ENCODE measurements around the gene AHR.

Gene AHR

GRCh38 chr7:17385612-17386011 is 87.2 kb downstream of the AHR start:
- Histone ChIP-seq H2BK120ac (ENCODE audit: insufficient read depth, low read length, poor library complexity) (no peak overlapping the region), H3K36me3 (ENCODE audit: control insufficient read depth in 1 of 2, insufficient read depth in 2 of 2, low read length in 2 of 2) (no peaks in the 10 kb centered on the region), H3K14ac (ENCODE audit: low read length) (no peak overlapping the region), H4K12ac (ENCODE audit: low read depth, low read length) (no peak overlapping the region), H3K27ac (ENCODE audit: low read depth, low read length) (no peak overlapping the region), H2BK5ac (ENCODE audit: low read depth, low read length, poor library complexity) (no peak overlapping the region), H2AFZ (ENCODE audit: insufficient read depth, low read length, poor library complexity) (no peak overlapping the region), H3K4me3 (ENCODE audit: low read depth, low read length) (no peak overlapping the region), H3K18ac (ENCODE audit: low read length) (no peak overlapping the region), H3K9ac (ENCODE audit: low read length) (no peak overlapping the region), H3K4me2 (ENCODE audit: low read length) (no peak overlapping the region), H4K91ac (ENCODE audit: low read depth, low read length) (no peak overlapping the region), H3K4me1 (ENCODE audit: control insufficient read depth in 1 of 2, insufficient read depth in 2 of 2, low read length in 2 of 2) (no peaks in the 10 kb centered on the region), H3K79me1 (ENCODE audit: low read length) (no peaks in the 10 kb centered on the region), H3K27me3 (ENCODE audit: insufficient read depth, low read length) (no peaks in the 10 kb centered on the region), H3K9me3 (ENCODE audit: insufficient read depth, low read depth, low read length) (no peaks in the 10 kb centered on the region), H3K79me2 (ENCODE audit: control insufficient read depth, insufficient read depth, low read length, poor library complexity) (no peaks in the 10 kb centered on the region), H3K4ac (ENCODE audit: low read depth, low read length) (no peak overlapping the region), H4K8ac (ENCODE audit: low read depth, low read length) (no peak overlapping the region), H2AK5ac (ENCODE audit: low read length) (no peak overlapping the region), H3K23ac (ENCODE audit: low read length) (no peak overlapping the region), H2BK12ac (ENCODE audit: low read length) (no peak overlapping the region)
- DNase-seq, result no peak

GRCh38 chr7:17390392-17390791 is 91.9 kb downstream of the AHR start:
- Histone ChIP-seq H2AK5ac (ENCODE audit: low read length) (no peak overlapping the region), H3K27me3 (ENCODE audit: insufficient read depth, low read length) (no peaks in the 10 kb centered on the region), H3K4ac (ENCODE audit: low read depth, low read length) (no peak overlapping the region), H3K23ac (ENCODE audit: low read length) (no peak overlapping the region), H4K8ac (ENCODE audit: low read depth, low read length) (no peak overlapping the region), H3K14ac (ENCODE audit: low read length) (no peak overlapping the region), H2AFZ (ENCODE audit: insufficient read depth, low read length, poor library complexity) (no peak overlapping the region), H2BK5ac (ENCODE audit: low read depth, low read length, poor library complexity) (no peak overlapping the region), H3K4me3 (ENCODE audit: low read depth, low read length) (no peak overlapping the region), H2BK12ac (ENCODE audit: low read length) (no peak overlapping the region), H3K79me1 (ENCODE audit: low read length) (no peaks in the 10 kb centered on the region), H4K91ac (ENCODE audit: low read depth, low read length) (no peak overlapping the region), H3K27ac (ENCODE audit: low read depth, low read length) (no peak overlapping the region), H3K18ac (ENCODE audit: low read length) (no peak overlapping the region), H2BK120ac (ENCODE audit: insufficient read depth, low read length, poor library complexity) (no peak overlapping the region), H3K79me2 (ENCODE audit: control insufficient read depth, insufficient read depth, low read length, poor library complexity) (no peaks in the 10 kb centered on the region), H3K4me2 (ENCODE audit: low read length) (no peak overlapping the region), H3K36me3 (ENCODE audit: control insufficient read depth in 1 of 2, insufficient read depth in 2 of 2, low read length in 2 of 2) (no peaks in the 10 kb centered on the region), H3K4me1 (ENCODE audit: control insufficient read depth in 1 of 2, insufficient read depth in 2 of 2, low read length in 2 of 2) (no peaks in the 10 kb centered on the region), H4K12ac (ENCODE audit: low read depth, low read length) (no peak overlapping the region), H3K9me3 (ENCODE audit: insufficient read depth, low read depth, low read length) (peaks cover 7% of the 10 kb centered on the region), H3K9ac (ENCODE audit: low read length) (no peak overlapping the region)
- DNase-seq, result no peak
- WGBS (ENCODE audit: extremely low coverage, insufficient coverage, insufficient read length), result no CpG with 5 or more reads among the region's 4 CpGs

DNA sequence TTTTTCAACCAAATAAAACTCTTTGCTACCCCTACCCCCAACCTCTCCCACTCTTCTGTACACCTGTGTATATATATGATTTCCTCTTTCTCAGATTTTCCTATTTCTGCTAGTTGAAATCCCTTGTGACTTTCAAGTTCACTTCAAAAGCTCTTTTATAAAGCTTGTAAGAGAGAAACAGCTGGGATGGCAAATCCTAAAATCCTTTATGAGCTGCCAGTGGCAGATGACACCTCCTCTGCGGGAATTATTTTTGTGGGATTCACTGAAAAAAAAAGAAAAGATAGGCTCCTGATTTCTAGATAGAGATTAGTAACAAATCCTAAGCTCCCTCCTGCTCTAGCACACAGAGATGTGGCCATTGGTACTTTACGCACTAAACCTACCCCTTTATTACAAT is 92.9 kb downstream of the AHR start:
- no peak overlapping the region for H3K23ac ChIP-seq (ENCODE audit: low read length)
- no peak overlapping the region for H3K27ac ChIP-seq (ENCODE audit: low read depth, low read length)
- no peaks in the 10 kb centered on the region for H3K36me3 ChIP-seq (ENCODE audit: control insufficient read depth in 1 of 2, insufficient read depth in 2 of 2, low read length in 2 of 2)
- H4K91ac ChIP-seq (ENCODE audit: low read depth, low read length), result no peak overlapping the region
- H4K8ac ChIP-seq (ENCODE audit: low read depth, low read length), result no peak overlapping the region
- no peak overlapping the region for H3K4me2 ChIP-seq (ENCODE audit: low read length)
- no peak overlapping the region for H3K18ac ChIP-seq (ENCODE audit: low read length)
- no peak overlapping the region for H3K9ac ChIP-seq (ENCODE audit: low read length)
- H3K79me2 ChIP-seq (ENCODE audit: control insufficient read depth, insufficient read depth, low read length, poor library complexity), result no peaks in the 10 kb centered on the region
- no peak overlapping the region for H2AK5ac ChIP-seq (ENCODE audit: low read length)
- no CpG with 5 or more reads among the region's 2 CpGs for WGBS (ENCODE audit: extremely low coverage, insufficient coverage, insufficient read length)
- no peaks in the 10 kb centered on the region for H3K4me1 ChIP-seq (ENCODE audit: control insufficient read depth in 1 of 2, insufficient read depth in 2 of 2, low read length in 2 of 2)
- no peak overlapping the region for H2BK12ac ChIP-seq (ENCODE audit: low read length)
- no peak overlapping the region for H3K4me3 ChIP-seq (ENCODE audit: low read depth, low read length)
- no peak overlapping the region for H2AFZ ChIP-seq (ENCODE audit: insufficient read depth, low read length, poor library complexity)
- H2BK120ac ChIP-seq (ENCODE audit: insufficient read depth, low read length, poor library complexity), result no peak overlapping the region
- no peak overlapping the region for H4K12ac ChIP-seq (ENCODE audit: low read depth, low read length)
- peaks cover 7% of the 10 kb centered on the region for H3K9me3 ChIP-seq (ENCODE audit: insufficient read depth, low read depth, low read length)
- H3K79me1 ChIP-seq (ENCODE audit: low read length), result no peaks in the 10 kb centered on the region
- no peaks in the 10 kb centered on the region for H3K27me3 ChIP-seq (ENCODE audit: insufficient read depth, low read length)
- no peak overlapping the region for H3K4ac ChIP-seq (ENCODE audit: low read depth, low read length)
- DNase-seq, result no peak
- H2BK5ac ChIP-seq (ENCODE audit: low read depth, low read length, poor library complexity), result no peak overlapping the region
- H3K14ac ChIP-seq (ENCODE audit: low read length), result no peak overlapping the region

DNA sequence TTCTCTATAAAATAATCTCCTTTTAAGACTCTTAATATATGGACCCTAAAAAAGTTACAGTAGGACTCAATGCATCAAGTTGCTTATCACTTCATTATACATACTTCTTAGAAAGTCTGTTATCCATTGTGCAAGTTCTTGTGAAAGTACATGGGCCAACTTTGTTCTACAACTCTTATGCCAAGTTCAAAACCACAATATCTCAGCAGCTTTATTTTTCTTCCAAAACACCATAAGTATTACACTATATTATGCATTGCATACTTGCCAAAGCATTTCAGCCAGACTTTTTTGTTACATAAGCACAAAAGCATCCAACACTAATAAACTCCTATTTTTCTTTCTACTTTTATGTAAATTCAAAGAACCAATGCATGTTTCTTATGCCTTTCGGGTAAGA is 94.4 kb downstream of the AHR start:
- Histone ChIP-seq H3K4me1 (ENCODE audit: control insufficient read depth in 1 of 2, insufficient read depth in 2 of 2, low read length in 2 of 2) (no peaks in the 10 kb centered on the region), H4K8ac (ENCODE audit: low read depth, low read length) (no peak overlapping the region)

More for the DNA sequence above, 94.4 kb downstream of the AHR start:
- H3K27me3 ChIP-seq (ENCODE audit: insufficient read depth, low read length), result no peaks in the 10 kb centered on the region
- no peak overlapping the region for H3K14ac ChIP-seq (ENCODE audit: low read length)
- H4K91ac ChIP-seq (ENCODE audit: low read depth, low read length), result no peak overlapping the region
- WGBS (ENCODE audit: extremely low coverage, insufficient coverage, insufficient read length), result no CpG with 5 or more reads among the region's 1 CpG
- H3K9me3 ChIP-seq (ENCODE audit: insufficient read depth, low read depth, low read length), result peaks cover 7% of the 10 kb centered on the region
- H4K12ac ChIP-seq (ENCODE audit: low read depth, low read length), result no peak overlapping the region
- H2BK12ac ChIP-seq (ENCODE audit: low read length), result no peak overlapping the region
- H3K4me3 ChIP-seq (ENCODE audit: low read depth, low read length), result no peak overlapping the region
- H3K27ac ChIP-seq (ENCODE audit: low read depth, low read length), result no peak overlapping the region
- H3K9ac ChIP-seq (ENCODE audit: low read length), result no peak overlapping the region
- DNase-seq, result no peak
- no peak overlapping the region for H2BK120ac ChIP-seq (ENCODE audit: insufficient read depth, low read length, poor library complexity)
- H3K18ac ChIP-seq (ENCODE audit: low read length), result no peak overlapping the region
- H2BK5ac ChIP-seq (ENCODE audit: low read depth, low read length, poor library complexity), result no peak overlapping the region
- H3K36me3 ChIP-seq (ENCODE audit: control insufficient read depth in 1 of 2, insufficient read depth in 2 of 2, low read length in 2 of 2), result no peaks in the 10 kb centered on the region
- H3K79me1 ChIP-seq (ENCODE audit: low read length), result no peaks in the 10 kb centered on the region
- H2AK5ac ChIP-seq (ENCODE audit: low read length), result no peak overlapping the region
- H3K4me2 ChIP-seq (ENCODE audit: low read length), result no peak overlapping the region
- H3K79me2 ChIP-seq (ENCODE audit: control insufficient read depth, insufficient read depth, low read length, poor library complexity), result no peaks in the 10 kb centered on the region
- H2AFZ ChIP-seq (ENCODE audit: insufficient read depth, low read length, poor library complexity), result no peak overlapping the region
- no peak overlapping the region for H3K4ac ChIP-seq (ENCODE audit: low read depth, low read length)
- H3K23ac ChIP-seq (ENCODE audit: low read length), result no peak overlapping the region
